ENCODE measurements around the gene CALML5. TPM values are rescaled to one million over a fixed set of nuclear protein-coding genes. Genes with fewer than 3 reads are reported as not detected.
"Not testable (repeated sequence)": the region's sequence is repeated elsewhere in the genome, so short reads cannot be mapped to it uniquely, and the experiment has no call there.

The CALML5 gene
- total RNA-seq, 1 donor from 2014 or later: not detected

DNA sequence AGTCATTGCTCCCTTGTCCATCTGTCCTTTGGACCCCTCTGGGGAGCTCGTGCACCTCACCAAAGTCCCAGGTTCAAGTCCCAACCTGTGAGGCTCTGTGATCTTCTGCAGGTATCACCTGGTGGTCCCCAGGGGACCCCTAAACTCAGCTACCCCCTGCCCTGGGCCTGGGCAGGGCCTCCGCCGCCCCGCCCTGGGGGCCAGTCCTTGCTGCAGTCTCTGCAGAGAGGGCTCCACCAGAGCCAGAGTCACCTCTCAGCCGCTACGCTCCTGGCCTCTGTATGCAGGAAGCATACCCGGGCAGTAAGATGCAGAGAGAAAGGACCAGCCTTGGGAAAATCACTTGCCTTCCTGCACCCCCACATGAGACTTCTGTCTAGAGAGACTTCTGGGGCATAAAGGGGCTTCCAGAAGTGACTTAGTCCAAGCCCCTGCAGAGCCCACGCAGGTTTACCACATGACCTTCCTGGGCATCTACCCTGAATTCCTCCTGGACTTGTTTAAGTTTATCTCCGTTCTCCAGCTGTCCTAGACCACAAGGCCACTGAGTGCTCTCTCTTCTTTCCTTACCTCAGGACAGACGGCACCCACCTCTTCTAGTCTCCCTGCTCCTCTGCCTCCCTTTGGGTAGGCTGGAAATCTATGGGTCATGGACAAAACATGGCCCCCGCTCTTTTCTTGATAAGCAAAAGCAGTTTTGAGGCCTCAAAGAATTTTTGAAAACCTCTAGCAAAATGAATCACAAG is 21.2 kb downstream of the CALML5 start:
- H3K4me3 Mint-ChIP-seq (ENCODE audit: unreplicated experiment): no peak overlapping the region
- no peaks in the 10 kb centered on the region for H3K4me1 Mint-ChIP-seq (ENCODE audit: low read depth)
- TF ChIP-seq, protein P1, sequence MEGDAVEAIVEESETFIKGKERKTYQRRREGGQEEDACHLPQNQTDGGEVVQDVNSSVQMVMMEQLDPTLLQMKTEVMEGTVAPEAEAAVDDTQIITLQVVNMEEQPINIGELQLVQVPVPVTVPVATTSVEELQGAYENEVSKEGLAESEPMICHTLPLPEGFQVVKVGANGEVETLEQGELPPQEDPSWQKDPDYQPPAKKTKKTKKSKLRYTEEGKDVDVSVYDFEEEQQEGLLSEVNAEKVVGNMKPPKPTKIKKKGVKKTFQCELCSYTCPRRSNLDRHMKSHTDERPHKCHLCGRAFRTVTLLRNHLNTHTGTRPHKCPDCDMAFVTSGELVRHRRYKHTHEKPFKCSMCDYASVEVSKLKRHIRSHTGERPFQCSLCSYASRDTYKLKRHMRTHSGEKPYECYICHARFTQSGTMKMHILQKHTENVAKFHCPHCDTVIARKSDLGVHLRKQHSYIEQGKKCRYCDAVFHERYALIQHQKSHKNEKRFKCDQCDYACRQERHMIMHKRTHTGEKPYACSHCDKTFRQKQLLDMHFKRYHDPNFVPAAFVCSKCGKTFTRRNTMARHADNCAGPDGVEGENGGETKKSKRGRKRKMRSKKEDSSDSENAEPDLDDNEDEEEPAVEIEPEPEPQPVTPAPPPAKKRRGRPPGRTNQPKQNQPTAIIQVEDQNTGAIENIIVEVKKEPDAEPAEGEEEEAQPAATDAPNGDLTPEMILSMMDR (IDR thresholded peaks at IDR 0.05): no peak
- no peaks in the 10 kb centered on the region for H3K27me3 Mint-ChIP-seq (ENCODE audit: low read depth)
- H3K27ac Mint-ChIP-seq (ENCODE audit: unreplicated experiment): no peak overlapping the region
- DNase-seq (ENCODE audit: low spot score): no peak
- H3K9me3 Mint-ChIP-seq (ENCODE audit: low read depth): no peaks in the 10 kb centered on the region
- H3K36me3 Mint-ChIP-seq (ENCODE audit: low read depth): no peaks in the 10 kb centered on the region

DNA sequence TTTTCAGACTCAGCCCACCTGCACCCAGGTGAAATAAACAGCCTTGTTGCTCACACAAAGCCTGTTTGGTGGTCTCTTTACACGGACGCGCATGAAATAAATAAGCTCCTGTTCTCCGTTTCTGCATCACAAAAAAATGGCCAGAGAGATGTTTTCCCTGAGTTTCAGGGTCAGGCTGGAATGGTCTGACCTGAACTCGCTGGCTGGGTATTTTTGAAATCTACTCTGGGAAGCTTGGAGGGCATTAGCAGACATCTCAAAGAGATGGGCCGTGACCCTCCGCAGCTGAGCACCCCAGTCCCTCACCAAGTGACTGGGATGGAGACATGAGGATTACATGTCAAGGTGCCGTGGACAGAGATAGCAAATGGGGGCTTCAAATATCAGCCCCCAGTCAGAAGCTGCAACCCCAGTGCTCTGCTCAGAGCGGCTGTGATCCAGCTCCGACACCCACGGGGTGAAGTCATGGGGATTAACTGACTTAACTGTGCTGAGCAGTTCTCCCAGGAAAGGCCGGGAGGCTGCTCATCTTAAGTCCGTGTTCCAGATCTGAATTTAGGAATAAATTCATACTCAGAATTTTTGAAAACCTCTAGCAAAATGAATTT is 22.3 kb downstream of the CALML5 start:
- no peak for DNase-seq (ENCODE audit: low spot score)
- TF ChIP-seq, protein P1 (IDR thresholded peaks at IDR 0.05): no peak
- Mint-ChIP-seq H3K27me3 (ENCODE audit: low read depth) (no peaks in the 10 kb centered on the region), H3K4me3 (ENCODE audit: unreplicated experiment) (no peak overlapping the region), H3K9me3 (ENCODE audit: low read depth) (no peaks in the 10 kb centered on the region), H3K27ac (ENCODE audit: unreplicated experiment) (no peak overlapping the region), H3K36me3 (ENCODE audit: low read depth) (no peaks in the 10 kb centered on the region), H3K4me1 (ENCODE audit: low read depth) (no peaks in the 10 kb centered on the region)

DNA sequence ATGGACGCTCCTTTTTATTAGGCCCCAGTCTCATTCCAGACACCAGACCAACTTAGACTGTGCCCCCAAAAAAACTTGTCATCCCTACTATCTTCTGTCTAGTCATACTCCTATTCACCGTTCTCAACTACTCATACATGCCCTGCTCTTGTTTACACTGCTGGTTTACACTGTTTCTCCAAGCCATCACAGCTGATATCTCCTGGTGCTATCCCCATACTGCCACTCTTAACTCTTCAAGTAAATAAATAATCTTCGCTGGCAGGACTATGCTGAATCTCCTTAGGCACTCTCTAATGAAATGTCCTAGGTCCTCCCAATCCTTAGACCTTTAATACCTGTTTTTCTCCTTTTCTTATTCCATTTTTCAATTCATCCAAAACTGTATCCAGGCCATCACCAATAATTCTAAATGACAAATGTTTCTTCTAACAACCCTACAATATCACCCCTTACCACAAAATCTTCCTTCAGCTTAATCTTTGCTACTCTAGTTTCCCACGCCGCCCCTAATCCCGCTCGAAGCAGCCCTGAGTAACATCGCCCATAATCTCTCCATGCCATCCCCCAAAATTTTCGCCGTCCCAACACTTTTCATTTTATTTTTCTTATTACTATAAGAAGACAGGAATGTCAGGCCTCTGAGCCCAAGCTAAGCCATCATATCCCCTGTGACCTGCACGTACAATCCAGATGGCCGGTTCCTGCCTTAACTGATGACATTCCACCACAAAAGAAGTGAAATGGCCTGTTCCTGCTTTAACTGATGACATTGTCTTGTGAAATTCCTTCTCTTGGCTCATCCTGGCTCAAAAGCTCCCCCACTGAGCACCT is 23.2 kb downstream of the CALML5 start:
- DNase-seq (ENCODE audit: low spot score); H3K27ac Mint-ChIP-seq (ENCODE audit: unreplicated experiment); H3K36me3 Mint-ChIP-seq (ENCODE audit: low read depth); H3K27me3 Mint-ChIP-seq (ENCODE audit: low read depth); H3K4me3 Mint-ChIP-seq (ENCODE audit: unreplicated experiment); H3K4me1 Mint-ChIP-seq (ENCODE audit: low read depth); H3K9me3 Mint-ChIP-seq (ENCODE audit: low read depth): not testable (repeated sequence)

DNA sequence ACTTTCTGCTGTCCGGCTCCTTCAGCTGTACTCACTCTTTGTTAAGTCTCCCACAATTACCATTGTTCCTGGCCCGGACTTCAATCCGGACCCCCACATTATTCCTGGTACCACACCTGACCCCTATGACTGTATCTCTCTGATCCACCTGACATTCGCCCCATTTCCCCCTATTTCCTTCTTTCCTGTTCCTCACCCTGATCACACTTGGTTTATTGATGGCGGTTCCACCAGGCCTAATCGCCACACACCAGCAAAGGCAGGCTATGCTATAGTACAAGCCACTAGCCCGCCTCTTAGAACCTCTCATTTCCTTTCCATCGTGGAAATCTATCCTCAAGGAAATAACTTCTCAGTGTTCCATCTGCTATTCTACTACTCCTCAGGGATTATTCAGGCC is 24.3 kb downstream of the CALML5 start:
- not testable (repeated sequence) for H3K36me3 Mint-ChIP-seq (ENCODE audit: low read depth); H3K27ac Mint-ChIP-seq (ENCODE audit: unreplicated experiment); H3K9me3 Mint-ChIP-seq (ENCODE audit: low read depth); H3K27me3 Mint-ChIP-seq (ENCODE audit: low read depth); H3K4me3 Mint-ChIP-seq (ENCODE audit: unreplicated experiment); DNase-seq (ENCODE audit: low spot score); H3K4me1 Mint-ChIP-seq (ENCODE audit: low read depth)

DNA sequence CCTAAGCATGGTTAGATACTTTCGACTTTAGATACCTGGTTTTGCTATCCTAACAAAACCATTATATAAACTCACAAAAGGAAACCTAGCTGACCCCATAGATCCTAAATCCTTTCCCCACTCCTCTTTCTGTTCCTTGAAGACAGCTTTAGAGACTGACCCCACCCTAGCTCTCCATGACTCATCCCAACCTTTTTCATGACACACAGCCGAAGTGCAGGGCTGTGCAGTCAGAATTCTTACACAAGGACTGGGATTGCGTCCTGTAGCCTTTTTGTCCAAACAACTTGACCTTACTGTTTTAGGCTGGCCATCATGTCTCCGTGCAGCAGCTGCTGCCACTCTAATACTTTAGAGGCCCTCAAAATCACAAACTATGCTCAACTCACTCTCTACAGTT is 24.7 kb downstream of the CALML5 start:
- H3K27ac Mint-ChIP-seq (ENCODE audit: unreplicated experiment); DNase-seq (ENCODE audit: low spot score); H3K4me1 Mint-ChIP-seq (ENCODE audit: low read depth); H3K4me3 Mint-ChIP-seq (ENCODE audit: unreplicated experiment); H3K27me3 Mint-ChIP-seq (ENCODE audit: low read depth); H3K36me3 Mint-ChIP-seq (ENCODE audit: low read depth); H3K9me3 Mint-ChIP-seq (ENCODE audit: low read depth): not testable (repeated sequence)

DNA sequence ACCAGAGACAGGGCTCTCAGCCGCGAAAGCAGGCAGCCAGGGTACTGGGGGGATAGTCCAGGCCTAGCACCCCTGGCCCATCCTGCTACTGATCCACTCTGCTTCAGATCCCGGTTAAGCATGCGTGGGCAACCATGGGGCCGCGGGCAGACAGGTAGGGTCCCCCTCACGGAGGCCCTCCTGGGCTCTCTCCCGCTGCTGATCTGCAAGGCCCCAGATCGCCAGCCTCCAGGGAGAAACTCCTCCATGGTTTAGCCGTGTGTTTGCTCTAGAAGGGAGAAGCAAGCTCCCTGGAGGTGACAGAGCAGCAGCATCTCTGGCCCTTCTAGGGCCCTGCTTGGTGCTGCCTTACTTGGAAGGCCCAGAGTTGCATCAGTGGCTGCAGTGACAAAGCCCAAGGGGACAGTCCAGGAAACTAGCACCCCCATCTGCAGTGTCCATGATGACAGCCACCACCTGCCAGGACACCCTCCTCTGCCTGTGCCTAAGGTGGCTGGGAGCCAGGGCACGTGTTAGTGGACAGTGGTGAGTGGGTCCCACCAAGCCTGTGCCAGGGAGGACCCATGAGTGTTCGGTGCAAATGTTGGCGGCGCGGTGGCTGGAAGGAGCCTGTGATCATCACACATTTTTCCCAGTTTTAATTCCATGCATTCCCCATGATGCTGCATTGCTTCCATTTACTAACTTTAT is 29.2 kb downstream of the CALML5 start:
- H3K36me3 Mint-ChIP-seq (ENCODE audit: low read depth): no peaks in the 10 kb centered on the region
- DNase-seq (ENCODE audit: low spot score): no peak

More for the DNA sequence above, 29.2 kb downstream of the CALML5 start:
- Mint-ChIP-seq H3K27ac (ENCODE audit: unreplicated experiment) (no peak overlapping the region), H3K9me3 (ENCODE audit: low read depth) (peaks cover 2% of the 10 kb centered on the region), H3K4me3 (ENCODE audit: unreplicated experiment) (no peak overlapping the region), H3K27me3 (ENCODE audit: low read depth) (no peaks in the 10 kb centered on the region), H3K4me1 (ENCODE audit: low read depth) (peaks cover 17% of the 10 kb centered on the region)
- TF ChIP-seq, protein P1 (IDR thresholded peaks at IDR 0.05): no peak
